KMS-11 (cell line): ENCODE measurements around the gene PCGF6.
"Not testable (repeated sequence)": the region's sequence is repeated elsewhere in the genome, so short reads cannot be mapped to it uniquely, and the experiment has no call there.

ENCODE experiments used
- H2AFZ ChIP-seq: fragments of 200-600 bp; sonication (generic); 2 replicates; pipeline ENCODE4 v1.6.1; 2016; ENCODE audit warnings: antibody characterized with exemption, mixed run types, low read depth
- H3K27ac ChIP-seq: fragments of 200-600 bp; sonication (generic); 2 replicates; pipeline ENCODE4 v1.6.1; 2016; ENCODE audit warnings: mild to moderate bottlenecking, mixed run types
- H3K27me3 ChIP-seq: fragments of 200-600 bp; sonication (generic); 2 replicates; pipeline ENCODE4 v1.6.1; 2017; ENCODE audit warnings: mild to moderate bottlenecking, low read depth, mixed run types, moderate library complexity; ENCODE audit not compliant: insufficient read depth
- H3K36me3 ChIP-seq: fragments of 200-600 bp; sonication (generic); 2 replicates; pipeline ENCODE4 v1.6.1; 2017; ENCODE audit warnings: mild to moderate bottlenecking, mixed run types; ENCODE audit not compliant: insufficient read depth
- H3K4me1 ChIP-seq: fragments of 200-600 bp; sonication (generic); 2 replicates; pipeline ENCODE4 v1.6.1; 2016; ENCODE audit warnings: mild to moderate bottlenecking, low read depth, mixed run types; ENCODE audit not compliant: poor library complexity, severe bottlenecking
- H3K4me2 ChIP-seq: fragments of 200-600 bp; sonication (generic); 2 replicates; pipeline ENCODE4 v1.7.0; 2016; ENCODE audit warnings: mild to moderate bottlenecking, mixed run types
- H3K4me3 ChIP-seq: fragments of 200-600 bp; sonication (generic); IDR thresholded peaks from 2 replicates; pipeline ENCODE4 v1.6.1; 2017; ENCODE audit warnings: low read depth, low read length, mixed read lengths; ENCODE audit not compliant: insufficient read depth
- H3K79me2 ChIP-seq: fragments of 200-600 bp; sonication (generic); 2 replicates; pipeline ENCODE4 v1.6.1; 2016; ENCODE audit warnings: low read depth, mixed run types; ENCODE audit not compliant: insufficient read depth
- H3K9ac ChIP-seq: fragments of 200-600 bp; sonication (generic); 2 replicates; pipeline ENCODE4 v1.6.1; 2016; ENCODE audit warnings: mild to moderate bottlenecking, mixed run types
- H4K20me1 ChIP-seq: fragments of 200-600 bp; sonication (generic); 2 replicates; pipeline ENCODE4 v1.6.1; 2016; ENCODE audit warnings: mild to moderate bottlenecking, mixed run types; ENCODE audit not compliant: insufficient read depth
- TF ChIP-seq, protein P1 (sequence below): fragments of 200-600 bp; sonication (generic); conservative IDR thresholded peaks from 2 replicates; pipeline ENCODE4 v1.6.1; 2017; ENCODE audit warnings: low read depth, mild to moderate bottlenecking, antibody characterized with exemption, low read length, moderate library complexity, mixed read lengths

The PCGF6 gene

DNA sequence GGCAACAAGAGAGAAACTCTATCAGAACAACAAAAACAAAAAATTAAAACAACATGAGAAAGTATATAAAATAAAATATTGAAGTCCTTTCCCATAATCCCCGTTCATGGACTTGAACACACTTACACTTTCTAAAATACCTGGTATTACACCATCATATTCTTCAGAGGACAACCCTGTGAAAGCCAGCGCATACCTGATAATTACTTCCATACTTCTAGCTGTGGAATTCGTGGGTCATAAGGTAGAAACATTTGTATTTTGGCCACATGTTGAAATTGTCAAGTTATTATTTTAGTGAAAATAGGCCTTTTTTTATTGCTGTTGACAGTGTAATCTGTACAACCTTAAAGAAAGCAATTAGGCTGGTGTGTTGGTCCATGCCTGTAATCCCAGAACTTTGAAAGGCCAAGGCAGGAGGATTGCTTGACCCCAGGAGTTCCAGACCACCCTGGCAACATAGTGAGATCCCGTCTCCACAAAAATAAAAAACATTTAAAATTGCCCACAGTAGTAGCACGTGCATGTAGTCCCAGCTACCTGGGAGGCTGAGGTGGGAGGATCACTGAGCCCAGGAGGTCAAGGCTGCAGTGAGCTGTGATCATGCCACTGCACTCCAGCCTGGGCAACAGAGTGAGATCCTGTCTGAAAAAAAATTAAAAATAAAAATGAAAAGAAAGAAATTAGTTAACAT lies 5.1 kb upstream of the PCGF6 start:
- H2AFZ ChIP-seq = no peak overlapping the region
- TF ChIP-seq, protein P1, sequence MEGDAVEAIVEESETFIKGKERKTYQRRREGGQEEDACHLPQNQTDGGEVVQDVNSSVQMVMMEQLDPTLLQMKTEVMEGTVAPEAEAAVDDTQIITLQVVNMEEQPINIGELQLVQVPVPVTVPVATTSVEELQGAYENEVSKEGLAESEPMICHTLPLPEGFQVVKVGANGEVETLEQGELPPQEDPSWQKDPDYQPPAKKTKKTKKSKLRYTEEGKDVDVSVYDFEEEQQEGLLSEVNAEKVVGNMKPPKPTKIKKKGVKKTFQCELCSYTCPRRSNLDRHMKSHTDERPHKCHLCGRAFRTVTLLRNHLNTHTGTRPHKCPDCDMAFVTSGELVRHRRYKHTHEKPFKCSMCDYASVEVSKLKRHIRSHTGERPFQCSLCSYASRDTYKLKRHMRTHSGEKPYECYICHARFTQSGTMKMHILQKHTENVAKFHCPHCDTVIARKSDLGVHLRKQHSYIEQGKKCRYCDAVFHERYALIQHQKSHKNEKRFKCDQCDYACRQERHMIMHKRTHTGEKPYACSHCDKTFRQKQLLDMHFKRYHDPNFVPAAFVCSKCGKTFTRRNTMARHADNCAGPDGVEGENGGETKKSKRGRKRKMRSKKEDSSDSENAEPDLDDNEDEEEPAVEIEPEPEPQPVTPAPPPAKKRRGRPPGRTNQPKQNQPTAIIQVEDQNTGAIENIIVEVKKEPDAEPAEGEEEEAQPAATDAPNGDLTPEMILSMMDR = no peak
- H3K27me3 ChIP-seq = no peaks in the 10 kb centered on the region
- no peak overlapping the region for H3K9ac ChIP-seq
- no peaks in the 10 kb centered on the region for H3K79me2 ChIP-seq
- no peaks in the 10 kb centered on the region for H4K20me1 ChIP-seq
- no peaks in the 10 kb centered on the region for H3K36me3 ChIP-seq
- H3K4me3 ChIP-seq = no peak overlapping the region
- peaks cover 6% of the 10 kb centered on the region for H3K4me1 ChIP-seq
- H3K27ac ChIP-seq = no peak overlapping the region
- no peak overlapping the region for H3K4me2 ChIP-seq

DNA sequence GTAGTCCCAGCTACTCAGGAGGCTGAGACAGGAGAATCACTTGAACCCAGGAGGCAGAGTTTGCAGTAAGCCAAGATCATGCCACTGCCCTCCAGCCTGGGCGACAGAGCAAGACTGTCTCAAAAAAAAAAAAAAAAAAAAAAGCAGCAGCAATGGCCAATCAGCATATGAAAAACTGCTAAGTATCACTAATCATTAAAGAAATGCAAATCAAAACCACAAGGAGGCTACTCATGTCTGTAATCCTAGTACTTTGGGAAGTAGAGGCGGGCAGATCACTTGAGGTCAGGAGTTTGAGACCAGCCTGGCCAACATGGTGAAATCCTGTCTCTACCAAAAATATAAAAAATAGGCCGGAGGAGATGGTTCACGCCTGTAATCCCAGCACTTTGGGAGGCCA lies 3.6 kb upstream of the PCGF6 start:
- H2AFZ ChIP-seq, H4K20me1 ChIP-seq, H3K36me3 ChIP-seq, H3K27ac ChIP-seq, H3K9ac ChIP-seq, H3K4me2 ChIP-seq, H3K27me3 ChIP-seq, H3K79me2 ChIP-seq, H3K4me3 ChIP-seq: not testable (repeated sequence)
- H3K4me1 ChIP-seq = peaks cover 11% of the 10 kb centered on the region

- peaks cover 2% of the 10 kb centered on the region; the same call in 1 of the 2 replicates for H3K36me3 ChIP-seq
- H2AFZ ChIP-seq = no peak overlapping the region
- H3K27ac ChIP-seq = no peak overlapping the region
- H3K4me1 ChIP-seq = peaks cover 11% of the 10 kb centered on the region
- TF ChIP-seq, protein P1 = no peak
- no peaks in the 10 kb centered on the region for H3K27me3 ChIP-seq
- no peak overlapping the region for H3K9ac ChIP-seq
- H3K4me2 ChIP-seq = no peak overlapping the region
- no peaks in the 10 kb centered on the region for H4K20me1 ChIP-seq
- no peak overlapping the region for H3K4me3 ChIP-seq
- H3K79me2 ChIP-seq = peaks cover 14% of the 10 kb centered on the region
Observed at GRCh38 chr10:103353281-103353680, 2.3 kb upstream of the PCGF6 start.

DNA sequence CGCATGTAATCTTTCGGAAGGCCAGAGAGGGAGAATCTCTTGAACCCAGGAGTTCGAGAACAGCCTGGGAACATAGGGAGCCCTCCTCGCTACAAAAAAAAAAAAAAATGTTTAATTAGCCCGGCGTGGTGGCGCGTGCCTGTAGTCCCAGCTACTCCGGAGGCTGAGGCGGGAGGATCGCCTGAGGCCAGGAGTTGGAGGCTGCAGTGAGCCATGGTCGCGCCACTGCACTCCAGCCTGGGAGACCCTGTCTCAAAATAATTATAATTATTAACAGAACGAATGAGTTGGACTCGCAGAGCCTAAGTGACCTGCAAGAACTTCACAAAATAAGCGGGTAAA lies 794 bp downstream of the PCGF6 start:
- Histone ChIP-seq H3K79me2 (peaks cover 14% of the 10 kb centered on the region), H3K4me1 (peaks cover 11% of the 10 kb centered on the region), H3K27me3 (no peaks in the 10 kb centered on the region), H3K36me3 (peaks cover 5% of the 10 kb centered on the region; the same call in 1 of the 2 replicates), H3K27ac (peak overlapping the region; percentile 62), H4K20me1 (no peaks in the 10 kb centered on the region), H3K4me3 (no peak overlapping the region), H3K4me2 (peak overlapping the region; percentile 72), H2AFZ (peak overlapping the region; percentile 100), H3K9ac (peak overlapping the region; percentile 72; the same call in 1 of the 2 replicates)
- TF ChIP-seq, protein P1 = no peak

GRCh38 chr10:103336370-103336769 lies 14.6 kb downstream of the PCGF6 start:
- Histone ChIP-seq H2AFZ (no peak overlapping the region), H4K20me1 (no peaks in the 10 kb centered on the region), H3K4me2 (no peak overlapping the region), H3K27me3 (no peaks in the 10 kb centered on the region), H3K27ac (no peak overlapping the region), H3K4me3 (no peak overlapping the region), H3K79me2 (no peaks in the 10 kb centered on the region), H3K4me1 (peaks cover 9% of the 10 kb centered on the region), H3K9ac (no peak overlapping the region), H3K36me3 (no peaks in the 10 kb centered on the region)
- TF ChIP-seq, protein P1 = no peak
